HEK293 (cell line): ENCODE results near the gene TRIM44.

ENCODE experiments used
- CTCF ChIA-PET: fragments of 350-600 bp; formaldehyde crosslinking; extraction: SDS; loops from one replicate; lab custom pipeline; 2021; ENCODE audit warnings: antibody characterized with exemption; lab: Yijun Ruan, JAX
- POLR2A ChIA-PET: fragments of 300-600 bp; formaldehyde crosslinking; extraction: SDS; loops from one replicate; lab custom pipeline; 2020; ENCODE audit warnings: antibody characterized with exemption, inconsistent platforms; lab: Yijun Ruan, JAX
- H3K27ac ChIP-seq: fragments of 200-500 bp; sonication (Bioruptor generic); 2 replicates; pipeline ENCODE4 v1.5.1; 2014; ENCODE audit warnings: low read depth, low read length, control low read depth, inconsistent platforms; ENCODE audit errors: extremely low read depth
- H3K36me3 ChIP-seq, 2 experiments: fragments of 200-500 bp in 1 of 2; sonication (Bioruptor generic) in 1 of 2; 1 replicate in 1 of 2; 2 replicates in 1 of 2; pipeline ENCODE4 v1.5.1; 2014 to 2017; ENCODE audit warnings: inconsistent platforms in 2 of 2, low read length in 2 of 2; ENCODE audit not compliant: control insufficient read depth in 2 of 2, insufficient read depth in 1 of 2
- H3K4me1 ChIP-seq: fragments of 200-500 bp; sonication (Bioruptor generic); 2 replicates; pipeline ENCODE4 v1.5.1; 2014; ENCODE audit warnings: mild to moderate bottlenecking, low read length, inconsistent platforms; ENCODE audit not compliant: control insufficient read depth, insufficient read depth
- H3K4me3 ChIP-seq: 2 replicates; pipeline ENCODE4 v1.5.1; 2011; ENCODE audit warnings: low read depth, mild to moderate bottlenecking, control low read depth, low read length, moderate library complexity
- H3K9me3 ChIP-seq: fragments of 200-500 bp; sonication (Bioruptor generic); 2 replicates; pipeline ENCODE4 v1.5.1; 2014; ENCODE audit warnings: low read depth, low read length, inconsistent platforms; ENCODE audit not compliant: control insufficient read depth, insufficient read depth
- MYNN ChIP-seq: fragments of 450-650 bp; formaldehyde crosslinking; IDR thresholded peaks from 2 replicates; pipeline ENCODE4 v1.5.1; 2016; ENCODE audit warnings: missing biosample characterization, missing genetic modification characterization, borderline replicate concordance
- PRDM1 ChIP-seq: fragments of 450-650 bp; formaldehyde crosslinking; IDR thresholded peaks from 2 replicates; pipeline ENCODE4; 2016; ENCODE audit warnings: missing biosample characterization, missing genetic modification characterization
- SP2 ChIP-seq: fragments of 450-650 bp; formaldehyde crosslinking; IDR thresholded peaks from 2 replicates; pipeline ENCODE4 v1.5.1; 2016; ENCODE audit warnings: missing biosample characterization, missing genetic modification characterization
- WT1 ChIP-seq: fragments of 450-650 bp; formaldehyde crosslinking; IDR thresholded peaks from 2 replicates; pipeline ENCODE4 v1.5.1; 2016; ENCODE audit warnings: missing biosample characterization, missing genetic modification characterization
- YY1 ChIP-seq: fragments of 450-650 bp; formaldehyde crosslinking; IDR thresholded peaks from 2 replicates; pipeline ENCODE4 v1.5.1; 2018; ENCODE audit warnings: missing biosample characterization, missing genetic modification characterization
- ZBTB48 ChIP-seq: fragments of 450-650 bp; formaldehyde crosslinking; IDR thresholded peaks from 2 replicates; pipeline ENCODE4 v1.5.1; 2016; ENCODE audit warnings: missing biosample characterization, missing genetic modification characterization
- ZFP41 ChIP-seq: fragments of 450-650 bp; formaldehyde crosslinking; IDR thresholded peaks from 2 replicates; pipeline ENCODE4 v1.5.1; 2016; ENCODE audit warnings: missing biosample characterization, missing genetic modification characterization, borderline replicate concordance
- ZNF184 ChIP-seq: fragments of 450-650 bp; IDR thresholded peaks from 2 replicates; pipeline ENCODE4 v1.5.1; 2018; ENCODE audit warnings: missing biosample characterization, mild to moderate bottlenecking, missing genetic modification characterization
- ZNF24 ChIP-seq: fragments of 450-650 bp; formaldehyde crosslinking; IDR thresholded peaks from 2 replicates; pipeline ENCODE4 v1.5.1; 2016; ENCODE audit warnings: missing biosample characterization, missing genetic modification characterization
- ZNF354C ChIP-seq: fragments of 450-650 bp; formaldehyde crosslinking; IDR thresholded peaks from 2 replicates; pipeline ENCODE4 v1.5.1; 2016; ENCODE audit warnings: missing biosample characterization, missing genetic modification characterization, low read depth, borderline replicate concordance
- ZNF510 ChIP-seq: fragments of 450-650 bp; formaldehyde crosslinking; IDR thresholded peaks from 2 replicates; pipeline ENCODE4 v1.5.1; 2018; ENCODE audit warnings: mild to moderate bottlenecking, missing genetic modification characterization, missing biosample characterization; ENCODE audit not compliant: insufficient replicate concordance
- ZNF701 ChIP-seq: fragments of 450-650 bp; formaldehyde crosslinking; IDR thresholded peaks from 2 replicates; pipeline ENCODE4 v1.5.1; 2016; ENCODE audit warnings: missing biosample characterization, missing genetic modification characterization
- ZNF747 ChIP-seq: fragments of 450-650 bp; formaldehyde crosslinking; IDR thresholded peaks from 2 replicates; pipeline ENCODE4 v1.5.1; 2016; ENCODE audit warnings: missing biosample characterization, missing genetic modification characterization
- ZNF792 ChIP-seq: fragments of 450-650 bp; formaldehyde crosslinking; IDR thresholded peaks from 2 replicates; pipeline ENCODE4 v1.5.1; 2016; ENCODE audit warnings: missing biosample characterization, missing genetic modification characterization
- TF ChIP-seq, protein P1 (sequence below): fragments of 450-650 bp; formaldehyde crosslinking; IDR thresholded peaks from 2 replicates; pipeline ENCODE4 v1.5.1; 2016; ENCODE audit warnings: missing biosample characterization, missing genetic modification characterization
- TF ChIP-seq, protein P2 (sequence below): fragments of 450-650 bp; formaldehyde crosslinking; IDR thresholded peaks from 2 replicates; pipeline ENCODE4 v1.5.1; 2016; ENCODE audit warnings: missing biosample characterization, missing genetic modification characterization
- TF ChIP-seq, protein P3 (sequence below): sonication (generic); formaldehyde crosslinking; IDR thresholded peaks from 2 replicates; pipeline ENCODE4 v1.8.1; 2022; ENCODE audit warnings: mild to moderate bottlenecking, moderate library complexity, missing genetic modification reagents

Gene TRIM44

DNA sequence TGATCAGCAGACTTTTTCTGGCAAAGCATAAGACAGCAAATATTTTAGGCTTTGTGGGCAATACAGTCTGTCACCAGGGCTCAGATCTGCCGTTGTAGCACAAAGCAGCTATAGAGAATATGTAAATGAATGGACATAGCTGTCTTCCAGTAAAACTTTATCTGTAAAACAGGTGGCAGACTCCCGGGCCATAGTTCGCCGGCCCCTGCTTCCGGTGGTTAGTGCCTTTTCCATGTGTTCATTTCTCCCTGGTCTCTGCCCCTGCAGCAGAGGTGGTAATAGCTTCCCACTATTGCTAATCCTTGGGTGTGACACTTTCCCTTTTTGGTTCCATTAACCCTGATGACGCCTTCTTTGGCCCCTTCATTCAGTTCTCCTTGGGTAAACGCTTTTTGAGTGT lies 187.6 kb downstream of the TRIM44 start:
- Histone ChIP-seq H3K9me3 (no peaks in the 10 kb centered on the region), H3K36me3 (no peaks in the 10 kb centered on the region), H3K4me3 (no peak overlapping the region), H3K4me1 (no peaks in the 10 kb centered on the region), H3K27ac (no peak overlapping the region)
- TF ChIP-seq ZFP41 (tag by site-specific recombination): no peak
- ChIA-PET POLR2A (no interaction called here), CTCF (interaction anchor here (0.6 to 1.2 kb wide), 2 partner anchors 19 to 28 kb away, joined by 3 to 4 read pairs; no protein-coding TSS in a partner anchor)

DNA sequence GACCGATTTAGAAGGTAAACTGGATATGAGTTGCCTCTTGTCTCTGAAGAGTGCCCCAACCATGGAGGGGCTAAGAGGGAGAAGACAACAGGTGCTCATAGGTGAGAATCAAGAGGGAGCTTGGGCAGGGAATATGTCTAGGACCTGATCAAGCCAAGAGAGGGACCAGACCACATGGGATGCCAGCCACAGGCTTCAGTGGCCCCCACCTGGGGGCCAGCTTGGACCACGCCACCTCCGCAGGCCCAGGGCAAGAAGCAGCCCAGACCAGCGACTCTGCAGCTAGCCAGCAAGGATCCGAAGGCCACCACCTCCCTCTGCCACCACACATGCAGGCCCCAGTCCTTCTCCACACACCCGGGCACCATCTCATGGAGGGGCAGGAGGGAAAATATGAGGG lies 188.8 kb downstream of the TRIM44 start:
- no peak overlapping the region for H3K27ac ChIP-seq
- TF ChIP-seq ZNF354C (tag by site-specific recombination) (no peak), ZNF510 (tag by site-specific recombination) (no peak), MYNN (tag by site-specific recombination) (no peak)
- CTCF ChIA-PET: no interaction called here
- POLR2A ChIA-PET: no interaction called here
- H3K36me3 ChIP-seq: no peaks in the 10 kb centered on the region
- no peak overlapping the region for H3K4me3 ChIP-seq
- no peaks in the 10 kb centered on the region for H3K4me1 ChIP-seq
- H3K9me3 ChIP-seq: no peaks in the 10 kb centered on the region

DNA sequence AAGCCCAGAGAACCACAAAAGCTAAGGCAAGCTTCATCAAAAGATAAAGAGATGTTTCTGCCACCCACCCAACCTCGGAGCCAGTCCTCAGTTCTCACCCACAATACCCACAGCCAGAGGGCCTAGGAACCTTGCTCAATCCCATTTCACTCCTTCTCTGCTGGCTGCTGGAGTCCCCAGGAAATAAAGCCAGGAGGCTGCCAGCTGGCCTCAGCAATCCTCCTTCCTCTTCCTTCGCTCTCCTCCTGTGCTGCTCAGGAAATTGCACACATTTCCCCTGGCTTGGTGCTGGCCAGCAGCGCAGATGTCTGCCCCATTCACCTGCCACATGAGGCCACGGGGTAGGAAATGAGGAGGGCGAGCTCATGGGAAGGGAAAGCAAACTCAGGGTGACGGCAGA lies 189.5 kb downstream of the TRIM44 start:
- no peak overlapping the region for H3K27ac ChIP-seq
- POLR2A ChIA-PET: no interaction called here

More for the DNA sequence above, 189.5 kb downstream of the TRIM44 start:
- no peak for TF ChIP-seq SP2 (tag by site-specific recombination)
- TF ChIP-seq, protein P1, sequence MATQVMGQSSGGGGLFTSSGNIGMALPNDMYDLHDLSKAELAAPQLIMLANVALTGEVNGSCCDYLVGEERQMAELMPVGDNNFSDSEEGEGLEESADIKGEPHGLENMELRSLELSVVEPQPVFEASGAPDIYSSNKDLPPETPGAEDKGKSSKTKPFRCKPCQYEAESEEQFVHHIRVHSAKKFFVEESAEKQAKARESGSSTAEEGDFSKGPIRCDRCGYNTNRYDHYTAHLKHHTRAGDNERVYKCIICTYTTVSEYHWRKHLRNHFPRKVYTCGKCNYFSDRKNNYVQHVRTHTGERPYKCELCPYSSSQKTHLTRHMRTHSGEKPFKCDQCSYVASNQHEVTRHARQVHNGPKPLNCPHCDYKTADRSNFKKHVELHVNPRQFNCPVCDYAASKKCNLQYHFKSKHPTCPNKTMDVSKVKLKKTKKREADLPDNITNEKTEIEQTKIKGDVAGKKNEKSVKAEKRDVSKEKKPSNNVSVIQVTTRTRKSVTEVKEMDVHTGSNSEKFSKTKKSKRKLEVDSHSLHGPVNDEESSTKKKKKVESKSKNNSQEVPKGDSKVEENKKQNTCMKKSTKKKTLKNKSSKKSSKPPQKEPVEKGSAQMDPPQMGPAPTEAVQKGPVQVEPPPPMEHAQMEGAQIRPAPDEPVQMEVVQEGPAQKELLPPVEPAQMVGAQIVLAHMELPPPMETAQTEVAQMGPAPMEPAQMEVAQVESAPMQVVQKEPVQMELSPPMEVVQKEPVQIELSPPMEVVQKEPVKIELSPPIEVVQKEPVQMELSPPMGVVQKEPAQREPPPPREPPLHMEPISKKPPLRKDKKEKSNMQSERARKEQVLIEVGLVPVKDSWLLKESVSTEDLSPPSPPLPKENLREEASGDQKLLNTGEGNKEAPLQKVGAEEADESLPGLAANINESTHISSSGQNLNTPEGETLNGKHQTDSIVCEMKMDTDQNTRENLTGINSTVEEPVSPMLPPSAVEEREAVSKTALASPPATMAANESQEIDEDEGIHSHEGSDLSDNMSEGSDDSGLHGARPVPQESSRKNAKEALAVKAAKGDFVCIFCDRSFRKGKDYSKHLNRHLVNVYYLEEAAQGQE (tag by site-specific recombination): no peak
- TF ChIP-seq ZNF24 (tag by site-specific recombination): no peak
- TF ChIP-seq ZNF701: no peak
- no peak for TF ChIP-seq ZNF792 (tag by site-specific recombination)
- no peak for TF ChIP-seq ZNF510 (tag by site-specific recombination)
- no peak for TF ChIP-seq WT1
- TF ChIP-seq PRDM1 (tag by site-specific recombination): no peak
- no peak for TF ChIP-seq ZNF184
- TF ChIP-seq YY1 (tag by site-specific recombination): no peak
- TF ChIP-seq, protein P2, sequence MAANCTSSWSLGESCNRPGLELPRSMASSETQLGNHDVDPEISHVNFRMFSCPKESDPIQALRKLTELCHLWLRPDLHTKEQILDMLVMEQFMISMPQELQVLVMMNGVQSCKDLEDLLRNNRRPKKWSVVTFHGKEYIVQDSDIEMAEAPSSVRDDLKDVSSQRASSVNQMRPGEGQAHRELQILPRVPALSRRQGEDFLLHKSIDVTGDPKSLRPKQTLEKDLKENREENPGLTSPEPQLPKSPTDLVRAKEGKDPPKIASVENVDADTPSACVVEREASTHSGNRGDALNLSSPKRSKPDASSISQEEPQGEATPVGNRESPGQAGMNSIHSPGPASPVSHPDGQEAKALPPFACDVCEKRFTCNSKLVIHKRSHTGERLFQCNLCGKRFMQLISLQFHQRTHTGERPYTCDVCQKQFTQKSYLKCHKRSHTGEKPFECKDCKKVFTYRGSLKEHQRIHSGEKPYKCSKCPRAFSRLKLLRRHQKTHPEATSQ (tag by site-specific recombination): no peak
- TF ChIP-seq ZNF747 (tag by site-specific recombination): no peak
- TF ChIP-seq, protein P3, sequence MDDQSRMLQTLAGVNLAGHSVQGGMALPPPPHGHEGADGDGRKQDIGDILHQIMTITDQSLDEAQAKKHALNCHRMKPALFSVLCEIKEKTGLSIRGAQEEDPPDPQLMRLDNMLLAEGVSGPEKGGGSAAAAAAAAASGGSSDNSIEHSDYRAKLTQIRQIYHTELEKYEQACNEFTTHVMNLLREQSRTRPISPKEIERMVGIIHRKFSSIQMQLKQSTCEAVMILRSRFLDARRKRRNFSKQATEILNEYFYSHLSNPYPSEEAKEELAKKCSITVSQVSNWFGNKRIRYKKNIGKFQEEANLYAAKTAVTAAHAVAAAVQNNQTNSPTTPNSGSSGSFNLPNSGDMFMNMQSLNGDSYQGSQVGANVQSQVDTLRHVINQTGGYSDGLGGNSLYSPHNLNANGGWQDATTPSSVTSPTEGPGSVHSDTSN (CRISPR knock-in tag): no peak
- no peak for TF ChIP-seq ZBTB48
- TF ChIP-seq, all 188 proteins: peak for 0
- H3K36me3 ChIP-seq: no peaks in the 10 kb centered on the region
- H3K4me1 ChIP-seq: no peaks in the 10 kb centered on the region
- no peaks in the 10 kb centered on the region for H3K9me3 ChIP-seq
- H3K4me3 ChIP-seq: no peak overlapping the region
- CTCF ChIA-PET: interaction anchor here (0.9 kb wide), 1 partner anchor 30 kb away, joined by 3 read pairs; no protein-coding TSS in a partner anchor
